Stimulated activated CD4-positive, alpha-beta T cell treated with anti-CD3 and anti-CD28 coated beads, Interleukin-1b, Interleukin-23, amount 100 ng/mL, for 1 hour (primary cell): ENCODE measurements around the gene RGS2.

Experiments used
- DNase-seq, 2 donors: peaks; one replicate each; pipeline ENCODE4 v3.0.0-alpha.2; 2020; ENCODE audit warnings: low read depth in 2 of 2

Gene RGS2

GRCh38 chr1:192830595-192831246, 21.9 kb downstream of the RGS2 start:
- DNase-seq = no peak

DNA sequence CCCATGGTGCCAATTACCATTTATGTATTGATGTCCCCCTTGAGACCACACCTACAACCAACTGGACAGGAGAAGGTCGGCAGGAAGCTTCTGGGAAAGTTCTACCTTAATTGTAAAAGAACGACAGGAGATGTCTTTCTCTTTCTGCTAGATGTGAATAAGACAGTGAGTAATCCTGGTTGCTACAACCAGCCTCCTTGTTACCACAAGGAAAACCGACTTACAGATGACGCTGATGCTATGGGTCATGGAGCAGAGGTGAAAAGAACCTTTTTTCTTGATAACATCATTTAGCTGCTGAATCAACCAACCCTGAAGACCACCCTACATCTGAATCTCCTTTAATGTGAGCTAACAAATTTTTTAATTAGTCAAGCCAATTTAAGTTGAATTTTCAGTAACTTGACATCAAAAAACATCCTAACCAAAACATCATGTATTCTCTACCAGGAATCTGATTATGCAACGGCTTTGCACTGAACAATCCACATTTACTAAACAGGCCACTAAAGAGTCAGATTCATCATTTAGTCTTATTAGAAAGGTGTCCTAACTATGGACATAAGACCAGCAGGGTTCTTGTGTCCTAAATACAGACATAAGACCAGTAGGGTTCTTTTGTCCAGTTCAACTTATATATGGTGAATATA, 23.0 kb downstream of the RGS2 start:
- DNase-seq = no peak

DNA sequence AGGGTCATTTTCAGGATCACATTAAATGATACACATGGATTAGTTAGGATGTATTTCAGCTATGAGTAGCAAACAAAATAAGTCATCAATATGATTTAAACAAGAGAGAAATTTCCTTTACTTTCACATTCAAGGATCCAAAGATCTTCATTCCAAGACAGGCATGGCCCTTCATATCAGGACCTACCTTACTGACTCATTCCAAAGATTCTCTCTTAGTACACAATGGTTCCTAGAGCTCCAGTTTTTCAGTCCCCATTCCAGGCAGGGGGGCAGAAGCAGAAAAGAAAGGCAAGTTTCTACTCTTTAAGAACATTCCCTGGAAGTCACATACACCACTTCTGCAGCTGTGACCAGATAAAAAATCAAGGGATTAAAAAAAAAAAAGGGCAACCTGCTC, 23.7 kb downstream of the RGS2 start:
- DNase-seq = no peak

GRCh38 chr1:192835116-192835515, 26.3 kb downstream of the RGS2 start:
- no peak for DNase-seq

GRCh38 chr1:192839162-192840066, 30.6 kb downstream of the RGS2 start:
- DNase-seq = no peak

- no peak for DNase-seq
Measured at GRCh38 chr1:192844360-192844759, 35.5 kb downstream of the RGS2 start.

- no peak for DNase-seq
Measured at GRCh38 chr1:192846950-192847349, 38.1 kb downstream of the RGS2 start.

DNA sequence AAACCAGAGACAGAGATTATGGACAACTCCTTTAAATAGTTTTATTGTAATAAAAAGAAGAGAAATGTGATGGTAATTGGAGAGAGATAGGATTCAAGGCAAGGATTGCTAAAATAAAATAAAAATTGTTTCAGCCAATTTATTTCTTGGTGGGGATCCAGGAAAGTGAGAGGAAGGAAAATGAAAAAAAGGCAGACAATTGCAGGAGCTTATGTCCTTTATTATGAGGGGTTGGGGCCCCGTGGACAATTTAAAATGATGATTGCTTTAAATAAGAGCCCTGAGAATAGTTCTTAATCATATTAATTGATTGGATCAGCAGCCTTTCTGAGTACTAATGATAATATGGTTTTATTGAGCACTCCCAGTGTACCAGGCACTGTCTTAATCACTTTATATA, 40.2 kb downstream of the RGS2 start:
- no peak for DNase-seq

- no peak for DNase-seq
Measured at GRCh38 chr1:192849442-192849841, 40.6 kb downstream of the RGS2 start.

DNA sequence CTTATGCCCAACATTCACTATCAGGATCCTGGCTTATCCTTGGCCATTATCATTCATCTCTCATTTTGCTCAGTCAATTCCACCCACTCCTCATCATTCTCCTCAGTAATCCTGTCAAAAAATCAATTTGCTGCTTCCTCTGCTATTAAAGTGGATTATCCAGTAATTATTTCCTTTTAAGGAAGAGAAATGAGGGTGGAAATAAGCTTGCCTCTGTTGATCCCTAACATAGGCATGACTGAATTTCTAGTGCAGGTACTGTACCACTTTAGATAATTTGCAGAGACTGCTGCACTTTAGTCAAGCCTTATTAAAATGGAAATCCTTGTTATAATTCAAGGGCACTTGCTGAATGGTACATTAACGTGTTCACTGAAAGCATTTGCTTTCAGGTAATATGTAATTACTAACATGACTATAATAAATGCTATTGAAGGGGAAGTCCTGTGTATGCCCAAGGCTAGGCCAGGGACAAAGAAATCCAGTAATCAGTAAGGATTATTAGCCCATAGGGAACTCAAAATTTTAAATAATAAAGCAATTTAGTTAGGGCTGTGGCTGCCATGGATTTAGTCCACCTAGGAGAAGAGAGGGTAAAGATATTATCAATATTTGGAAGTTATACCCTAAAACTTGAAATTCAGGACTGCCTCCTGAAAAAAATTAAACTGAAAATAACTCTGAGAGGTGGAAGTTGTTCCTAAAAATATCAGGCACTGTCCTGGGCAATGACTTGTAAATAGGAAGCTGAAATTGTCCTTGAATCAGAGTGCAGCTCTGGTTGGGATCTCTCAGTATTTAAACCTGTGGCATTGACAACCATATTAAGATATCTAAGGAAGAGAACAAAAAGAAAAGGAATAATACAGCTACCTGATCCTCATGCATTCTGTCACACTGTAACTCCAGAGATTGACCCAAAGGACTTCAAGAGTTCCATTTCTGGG, 43.4 kb downstream of the RGS2 start:
- DNase-seq = no peak

DNA sequence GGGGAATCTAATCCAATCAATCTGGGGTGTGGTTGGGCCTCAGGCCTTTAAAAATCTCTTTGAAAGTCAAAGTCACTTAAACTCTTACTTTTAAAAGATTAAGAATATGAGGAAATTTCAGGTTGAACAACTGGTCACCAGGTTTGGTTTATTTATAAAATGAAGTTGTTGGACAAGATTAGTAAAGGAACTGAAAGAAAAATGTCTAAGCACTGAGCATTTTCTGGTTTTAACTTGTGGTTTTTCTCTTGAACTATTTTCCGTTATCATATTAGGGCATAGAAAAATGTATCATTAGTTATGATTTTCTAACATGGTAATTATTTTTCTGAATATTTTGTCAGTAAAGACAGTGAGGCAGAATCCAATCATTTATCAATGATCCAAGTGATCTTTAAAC, 49.6 kb downstream of the RGS2 start:
- no peak for DNase-seq

GRCh38 chr1:192859808-192860207, 51.0 kb downstream of the RGS2 start:
- DNase-seq = no peak

DNA sequence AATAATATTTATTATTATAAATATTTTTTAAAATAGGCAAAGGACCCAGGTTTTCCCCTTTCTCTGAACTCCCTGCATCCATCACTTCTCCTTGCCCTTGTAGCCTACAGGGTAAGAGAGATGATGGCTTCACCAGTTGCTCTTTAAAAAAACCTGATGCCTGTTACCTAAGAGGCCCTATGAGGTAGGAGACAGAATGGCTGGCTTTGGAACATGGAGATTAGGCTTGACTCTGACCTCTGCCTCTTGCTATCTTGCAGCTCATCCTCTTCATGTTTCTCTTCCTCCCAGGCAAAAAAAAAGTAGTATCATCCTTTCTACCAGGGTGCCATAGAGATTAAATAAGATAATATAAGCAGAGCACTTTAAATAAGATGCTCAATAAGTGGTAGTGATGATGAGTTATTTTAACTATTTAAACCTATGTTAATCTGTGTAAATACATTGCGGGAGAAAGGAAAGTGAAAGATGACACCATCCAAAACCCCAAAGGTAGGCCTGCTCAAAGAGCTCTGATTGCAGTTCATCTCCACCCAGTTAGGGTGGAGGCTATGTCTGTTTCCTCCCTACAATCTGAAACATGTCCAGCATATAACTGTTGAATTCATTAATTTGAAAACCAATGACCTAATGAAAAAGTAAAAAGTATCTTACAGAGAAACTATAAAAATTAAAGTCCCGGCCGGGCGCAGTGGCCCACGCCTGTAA, 51.8 kb downstream of the RGS2 start:
- DNase-seq = no peak

DNA sequence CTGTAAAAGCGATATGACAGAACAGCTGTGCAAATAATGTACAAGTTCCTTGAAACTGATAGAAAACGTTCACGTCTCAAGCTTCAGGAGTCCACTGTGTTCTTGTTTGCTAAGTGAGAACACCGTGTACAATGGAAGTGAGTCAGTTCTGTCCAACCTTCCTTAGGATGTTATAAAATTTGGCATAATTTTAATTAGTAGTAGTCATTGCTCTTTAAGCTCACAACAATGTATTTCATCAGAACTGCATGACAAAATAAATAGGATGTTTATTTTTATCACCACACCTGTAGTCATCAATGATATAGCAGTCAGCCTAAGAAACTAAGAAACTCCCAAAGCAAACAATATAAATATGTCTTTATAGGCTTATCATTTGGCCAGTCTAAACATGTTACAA, 53.0 kb downstream of the RGS2 start:
- no peak for DNase-seq
